CD4-positive, alpha-beta T cell (primary cell): ENCODE measurements around the gene AP3B2. TPM values are rescaled to one million over a fixed set of nuclear protein-coding genes. Genes with fewer than 3 reads are reported as not detected.

Source experiments
- ATAC-seq: fragments of 200-7000 bp; cut with Tn5 transposase; one replicate; pipeline ENCODE4 v1.10.0; 2022; ENCODE audit warnings: mild to moderate bottlenecking; ENCODE audit not compliant: poor library complexity
- CTCF ChIA-PET: fragments of 350-600 bp; sonication (Branson Sonifier 250); formaldehyde crosslinking; loops from one replicate; lab custom pipeline; 2021; ENCODE audit warnings: antibody characterized with exemption, inconsistent platforms; lab: Charles Lee
- POLR2A ChIA-PET: fragments of 350-600 bp; sonication (Branson Sonifier 250); formaldehyde crosslinking; loops from one replicate; lab custom pipeline; 2021; ENCODE audit warnings: antibody characterized with exemption, inconsistent platforms; lab: Charles Lee
- DNase-seq, 14 experiments: peaks; one replicate each; pipeline ENCODE4 v3.0.0-alpha.2; 2013 to 2020; ENCODE audit warnings: mixed read lengths in 2 of 14
- H3K27ac ChIP-seq, 2 donors: one replicate each; pipeline versions ENCODE4 v1.5.1 to v1.7.0; 2013; ENCODE audit warnings: low read length in 2 of 2, low read depth in 1 of 2, mild to moderate bottlenecking in 1 of 2
- H3K27me3 ChIP-seq, 2 experiments: 1 replicate in 1 of 2; 2 replicates in 1 of 2; pipeline versions ENCODE4 v1.6.1 to v1.7.0; 2013; ENCODE audit warnings: low read length in 2 of 2, control low read depth in 1 of 2, mild to moderate bottlenecking in 1 of 2, moderate library complexity in 1 of 2; ENCODE audit not compliant: insufficient read depth in 2 of 2, control insufficient read depth in 1 of 2
- H3K36me3 ChIP-seq: one replicate; pipeline ENCODE4 v1.6.1; 2013; ENCODE audit warnings: low read length, control low read depth; ENCODE audit not compliant: insufficient read depth
- H3K4me1 ChIP-seq: one replicate; pipeline ENCODE4 v1.6.1; 2013; ENCODE audit warnings: low read length, control low read depth; ENCODE audit not compliant: insufficient read depth
- H3K4me3 ChIP-seq: one replicate; pipeline ENCODE4 v1.5.1; 2013; ENCODE audit warnings: mild to moderate bottlenecking, low read length, moderate library complexity
- H3K9me3 ChIP-seq, 2 experiments: 1 replicate in 1 of 2; 2 replicates in 1 of 2; pipeline versions ENCODE4 v1.6.1 to v1.7.0; 2013; ENCODE audit warnings: low read length in 2 of 2, mild to moderate bottlenecking in 2 of 2, control low read depth in 1 of 2, moderate library complexity in 1 of 2; ENCODE audit not compliant: control insufficient read depth in 1 of 2, insufficient read depth in 1 of 2
- H3K27ac Mint-ChIP-seq: one replicate; pipeline ENCODE4 v1.8.0; 2020; ENCODE audit warnings: mixed read lengths
- H3K27me3 Mint-ChIP-seq: one replicate; pipeline ENCODE4 v1.8.0; 2021; ENCODE audit warnings: mixed read lengths
- H3K36me3 Mint-ChIP-seq: one replicate; pipeline ENCODE4 v1.8.0; 2021; ENCODE audit warnings: low read depth, mixed read lengths
- H3K4me1 Mint-ChIP-seq: one replicate; pipeline ENCODE4 v1.8.0; 2021; ENCODE audit warnings: low read depth, mixed read lengths
- H3K4me3 Mint-ChIP-seq: one replicate; pipeline ENCODE4 v1.8.0; 2020; ENCODE audit warnings: mild to moderate bottlenecking, mixed read lengths
- H3K9me3 Mint-ChIP-seq: one replicate; pipeline ENCODE4 v1.8.0; 2020; ENCODE audit warnings: mixed read lengths
- intact Hi-C, 2 experiments: fragments of 100-400 bp; cut with DNase I in 1 of 2; cut with micrococcal nuclease in 1 of 2; formaldehyde crosslinking; loops; one replicate each; pipeline versions ENCODE4 v1.15.1 to v1.9.0; 2023 to 2025; cut with DNase I, micrococcal nuclease
- total RNA-seq, 174 experiments: library from RNA in 2 of 174; stranded (reverse) in 2 of 174; gene quantifications; one replicate each; pipeline ENCODE4 v1.2.3 and lab custom pipeline; 2021 to 2026
- TF ChIP-seq, protein P1 (sequence below): fragments of 200-600 bp; IDR thresholded peaks from one replicate; pipeline ENCODE4 v1.8.0; 2022; ENCODE audit warnings: antibody characterized with exemption, mild to moderate bottlenecking

Gene AP3B2
- total RNA-seq, 2 experiments from 2014 or later = 0.25 to 0.98 TPM

DNA sequence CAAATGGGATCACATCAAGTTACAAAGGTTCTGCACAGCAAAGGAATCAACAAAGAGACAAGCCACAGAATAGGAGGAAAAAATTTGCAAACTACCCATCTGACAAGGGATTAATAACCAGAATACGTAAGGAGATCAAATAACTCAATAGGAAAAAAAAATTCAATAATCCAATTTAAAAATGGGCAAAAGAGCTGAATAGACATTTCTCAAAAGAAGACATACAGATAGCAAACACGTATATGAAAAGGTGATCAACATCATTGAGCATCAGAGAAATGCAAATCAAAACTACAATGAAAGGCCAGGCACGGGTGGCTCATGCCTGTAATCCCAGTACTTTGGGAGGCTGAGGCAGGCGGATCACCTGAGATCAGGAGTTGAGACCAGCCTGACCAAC lies 39.0 kb downstream of the AP3B2 start:
- Histone ChIP-seq H3K4me1 (no peaks in the 10 kb centered on the region), H3K27ac (no peak overlapping the region), H3K9me3 (no peaks in the 10 kb centered on the region), H3K4me3 (no peak overlapping the region), H3K27me3 (no peaks in the 10 kb centered on the region), H3K36me3 (no peaks in the 10 kb centered on the region)
- CTCF ChIA-PET = no interaction called here
- ATAC-seq (no peak), DNase-seq (no peak)
- intact Hi-C loops = loop anchor here in 1 of 2 experiments (10.0 kb wide), 1 partner anchor 394 kb away; the partner anchor contains the start of gene BTBD1
- Mint-ChIP-seq H3K27me3 (peaks cover 6% of the 10 kb centered on the region), H3K27ac (no peak overlapping the region), H3K36me3 (no peaks in the 10 kb centered on the region), H3K9me3 (no peaks in the 10 kb centered on the region), H3K4me3 (no peak overlapping the region), H3K4me1 (no peaks in the 10 kb centered on the region)
- TF ChIP-seq, protein P1, sequence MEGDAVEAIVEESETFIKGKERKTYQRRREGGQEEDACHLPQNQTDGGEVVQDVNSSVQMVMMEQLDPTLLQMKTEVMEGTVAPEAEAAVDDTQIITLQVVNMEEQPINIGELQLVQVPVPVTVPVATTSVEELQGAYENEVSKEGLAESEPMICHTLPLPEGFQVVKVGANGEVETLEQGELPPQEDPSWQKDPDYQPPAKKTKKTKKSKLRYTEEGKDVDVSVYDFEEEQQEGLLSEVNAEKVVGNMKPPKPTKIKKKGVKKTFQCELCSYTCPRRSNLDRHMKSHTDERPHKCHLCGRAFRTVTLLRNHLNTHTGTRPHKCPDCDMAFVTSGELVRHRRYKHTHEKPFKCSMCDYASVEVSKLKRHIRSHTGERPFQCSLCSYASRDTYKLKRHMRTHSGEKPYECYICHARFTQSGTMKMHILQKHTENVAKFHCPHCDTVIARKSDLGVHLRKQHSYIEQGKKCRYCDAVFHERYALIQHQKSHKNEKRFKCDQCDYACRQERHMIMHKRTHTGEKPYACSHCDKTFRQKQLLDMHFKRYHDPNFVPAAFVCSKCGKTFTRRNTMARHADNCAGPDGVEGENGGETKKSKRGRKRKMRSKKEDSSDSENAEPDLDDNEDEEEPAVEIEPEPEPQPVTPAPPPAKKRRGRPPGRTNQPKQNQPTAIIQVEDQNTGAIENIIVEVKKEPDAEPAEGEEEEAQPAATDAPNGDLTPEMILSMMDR = no peak
- POLR2A ChIA-PET = no interaction called here

DNA sequence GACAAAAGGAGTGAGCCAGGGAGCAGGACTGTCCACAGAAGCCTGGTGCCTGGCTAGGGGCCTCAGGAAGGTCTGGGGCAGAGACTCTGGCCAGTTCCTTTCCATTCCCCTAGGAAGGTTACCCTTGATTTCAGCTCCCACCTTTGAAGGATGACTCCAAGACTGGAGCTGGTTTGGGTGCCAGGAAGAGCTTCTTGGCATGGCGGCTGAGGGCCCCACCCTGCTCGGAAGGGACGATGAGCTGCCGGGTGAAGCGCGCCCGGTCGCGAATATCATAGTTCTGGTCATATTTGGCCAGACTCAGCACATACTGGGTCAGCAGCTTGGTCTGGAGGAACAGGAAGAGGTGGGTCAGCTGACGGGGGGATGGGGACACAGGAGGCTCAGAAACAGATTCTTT lies 43.1 kb downstream of the AP3B2 start:
- Mint-ChIP-seq H3K27ac (no peak overlapping the region), H3K4me1 (no peaks in the 10 kb centered on the region), H3K27me3 (peaks cover 27% of the 10 kb centered on the region), H3K4me3 (no peak overlapping the region), H3K36me3 (no peaks in the 10 kb centered on the region), H3K9me3 (no peaks in the 10 kb centered on the region)
- Histone ChIP-seq H3K27ac (no peak overlapping the region), H3K27me3 (peaks cover 0 to 9% of the 10 kb centered on the region in 2 experiments), H3K4me1 (no peaks in the 10 kb centered on the region), H3K9me3 (peaks cover 0 to 23% of the 10 kb centered on the region in 2 experiments), H3K36me3 (no peaks in the 10 kb centered on the region), H3K4me3 (no peak overlapping the region)
- CTCF ChIA-PET = no interaction called here
- ATAC-seq (no peak), DNase-seq (no peak)
- TF ChIP-seq, protein P1 = no peak
- POLR2A ChIA-PET = no interaction called here
- intact Hi-C loops = no loop called here

DNA sequence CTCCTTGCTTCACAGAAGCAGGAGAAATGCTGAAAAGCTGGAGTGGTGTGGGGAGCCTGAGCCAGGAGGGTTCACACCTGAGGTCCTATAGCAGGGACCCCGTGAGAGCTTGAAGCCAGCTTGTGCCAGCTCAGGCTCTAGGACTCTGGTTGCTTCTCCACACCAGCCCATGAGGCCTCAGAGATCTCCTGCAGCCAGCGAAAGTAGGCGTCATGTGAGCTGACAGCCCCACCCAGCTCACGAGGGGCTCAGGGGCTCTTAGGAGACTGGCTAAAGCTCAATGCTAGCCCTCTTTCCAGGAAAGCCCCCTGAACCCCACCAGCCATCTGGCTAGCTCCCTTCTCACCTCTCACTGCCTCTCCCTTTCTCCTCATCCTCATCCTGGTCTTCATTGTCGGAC lies 45.7 kb downstream of the AP3B2 start:
- Mint-ChIP-seq H3K4me1 (no peaks in the 10 kb centered on the region), H3K36me3 (no peaks in the 10 kb centered on the region), H3K27me3 (peaks cover 38% of the 10 kb centered on the region), H3K9me3 (no peaks in the 10 kb centered on the region), H3K4me3 (no peak overlapping the region), H3K27ac (no peak overlapping the region)
- TF ChIP-seq, protein P1 = no peak
- ChIA-PET POLR2A (no interaction called here), CTCF (no interaction called here)
- DNase-seq (no peak), ATAC-seq (no peak)
- Histone ChIP-seq H3K4me1 (no peaks in the 10 kb centered on the region), H3K9me3 (peaks cover 0 to 23% of the 10 kb centered on the region in 2 experiments), H3K36me3 (no peaks in the 10 kb centered on the region), H3K27ac (no peak overlapping the region), H3K4me3 (no peak overlapping the region), H3K27me3 (peaks cover 0 to 9% of the 10 kb centered on the region in 2 experiments)
- intact Hi-C loops = loop anchor here in 1 of 2 experiments (5.0 kb wide), 1 partner anchor 43 kb away; the partner anchor contains the start of gene AP3B2
